Urinary bladder (tissue), 4 donors: Measurements from ENCODE around the gene NHS. TPM values are rescaled to one million over a fixed set of nuclear protein-coding genes. Genes with fewer than 3 reads are reported as not detected.
A peak's percentile ranks its signal among the peaks of the same experiment; 100 is the strongest.

Experiments
- DNase-seq: peaks from one replicate; pipeline ENCODE4 v3.0.0-alpha.2; 2015; ENCODE audit errors: extremely low spot score
- H3K27ac ChIP-seq: one replicate; pipeline ENCODE4 v1.5.1; 2013; ENCODE audit warnings: low read depth, mild to moderate bottlenecking, moderate library complexity
- H3K36me3 ChIP-seq: one replicate; pipeline ENCODE4 v1.6.1; 2013; ENCODE audit warnings: mild to moderate bottlenecking, moderate library complexity; ENCODE audit not compliant: insufficient read depth
- H3K4me1 ChIP-seq: one replicate; pipeline ENCODE4 v1.6.1; 2013; ENCODE audit warnings: mild to moderate bottlenecking, moderate library complexity; ENCODE audit not compliant: insufficient read depth
- H3K4me3 ChIP-seq: one replicate; pipeline ENCODE4 v1.5.1; 2013; ENCODE audit warnings: low read depth, low read length
- WGBS: extraction: QIAGEN DNeasy Blood & Tissue Kit; methylation state at CpG from one replicate; pipeline ENCODE4 v1.1.7; 2013; 5-methylcytosine and 5-hydroxymethylcytosine counted together
- polyA plus RNA-seq: library from polyadenylated mRNA; stranded (reverse); fragments of 200-250 nt; gene quantifications from one replicate; pipeline ENCODE4 v1.2.3, GENCODE V29; 2013
- total RNA-seq: library from RNA; depleted of rRNA; stranded (reverse); fragments of >200 nt; gene quantifications from one replicate; pipeline ENCODE4 v1.2.3, GENCODE V29; 2014
- donor health status: healthy with polysubstance abuse.
- donor health status: healthy.

Gene NHS
- total and polyA plus RNA-seq, 2 donors = 4.2 to 7.8 TPM

DNA sequence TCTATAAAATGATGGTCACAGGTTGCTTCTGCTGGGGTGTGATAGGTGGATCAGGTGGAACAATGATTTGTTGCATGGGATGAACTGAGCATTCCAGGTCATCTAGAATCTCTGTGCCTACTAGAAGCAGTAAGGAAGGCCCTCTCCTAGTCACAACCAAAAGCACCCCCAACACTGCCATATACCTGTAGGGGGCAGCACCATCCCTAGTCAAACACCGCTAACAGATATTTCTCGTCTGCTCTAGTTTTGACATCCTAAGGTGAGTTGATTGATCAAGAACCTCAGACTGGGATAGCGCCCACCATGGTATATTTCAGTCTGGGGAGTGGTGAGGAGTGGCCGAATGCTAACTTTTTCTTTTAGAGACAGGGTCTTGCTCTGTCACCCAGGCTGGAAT is 160.2 kb downstream of the NHS start:
- no peak for DNase-seq
- no peak overlapping the region for H3K4me3 ChIP-seq
- no peaks in the 10 kb centered on the region for H3K4me1 ChIP-seq
- WGBS = 93% methylated on average over 4 of the region's 4 CpGs
- H3K36me3 ChIP-seq = no peaks in the 10 kb centered on the region
- H3K27ac ChIP-seq = no peak overlapping the region

DNA sequence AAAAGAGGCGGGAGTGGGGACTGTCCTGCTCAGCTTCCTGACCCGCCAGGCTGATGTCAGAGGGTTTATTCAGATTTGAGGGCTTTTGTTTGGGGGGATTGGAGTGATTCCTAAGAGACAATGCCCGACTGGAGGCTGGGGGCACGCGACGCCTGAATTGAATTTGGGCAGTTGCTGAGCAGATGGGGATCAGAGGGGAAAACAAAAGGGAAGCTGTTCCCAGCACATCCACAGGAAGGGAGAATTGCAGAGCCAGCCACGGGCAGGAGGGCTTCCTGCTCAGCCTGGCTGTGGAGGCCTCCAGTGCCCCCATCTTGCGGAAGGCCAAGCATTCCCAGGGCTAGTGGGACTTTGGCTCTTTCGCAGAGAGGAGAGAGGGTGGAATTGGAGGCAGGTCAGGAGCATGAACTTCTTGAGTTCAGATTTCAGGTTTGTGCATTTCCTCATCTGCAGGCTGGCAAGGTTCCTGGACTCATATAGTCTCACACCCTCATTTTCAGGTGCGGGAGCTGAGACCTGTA is 162.8 kb downstream of the NHS start:
- Histone ChIP-seq H3K4me1 (no peaks in the 10 kb centered on the region), H3K4me3 (no peak overlapping the region), H3K36me3 (no peaks in the 10 kb centered on the region), H3K27ac (no peak overlapping the region)
- no peak for DNase-seq
- 88% methylated on average over 10 of the region's 10 CpGs for WGBS

DNA sequence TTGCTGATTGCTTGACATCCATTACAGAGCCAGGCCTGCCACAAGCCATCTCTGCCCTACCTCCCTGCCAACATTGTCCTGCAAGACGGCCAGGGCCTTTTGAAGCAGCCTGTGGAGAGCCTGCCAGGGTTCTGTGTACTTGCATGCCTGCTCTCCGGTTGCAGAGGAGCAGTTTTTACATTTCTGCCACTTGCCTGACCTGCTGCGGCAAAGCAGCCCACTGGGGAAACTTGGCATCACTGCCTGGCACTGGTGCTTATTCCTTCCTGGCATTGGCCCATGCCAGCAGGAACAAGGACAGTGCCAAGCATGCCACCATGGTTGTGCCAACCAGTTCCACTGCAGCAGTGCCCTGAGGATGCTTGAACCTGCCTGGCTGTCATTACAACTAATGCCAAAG is 167.1 kb downstream of the NHS start:
- Histone ChIP-seq H3K4me1 (no peaks in the 10 kb centered on the region), H3K36me3 (no peaks in the 10 kb centered on the region), H3K27ac (no peak overlapping the region), H3K4me3 (no peak overlapping the region)
- WGBS = 70% methylated on average over 3 of the region's 3 CpGs
- DNase-seq = no peak

DNA sequence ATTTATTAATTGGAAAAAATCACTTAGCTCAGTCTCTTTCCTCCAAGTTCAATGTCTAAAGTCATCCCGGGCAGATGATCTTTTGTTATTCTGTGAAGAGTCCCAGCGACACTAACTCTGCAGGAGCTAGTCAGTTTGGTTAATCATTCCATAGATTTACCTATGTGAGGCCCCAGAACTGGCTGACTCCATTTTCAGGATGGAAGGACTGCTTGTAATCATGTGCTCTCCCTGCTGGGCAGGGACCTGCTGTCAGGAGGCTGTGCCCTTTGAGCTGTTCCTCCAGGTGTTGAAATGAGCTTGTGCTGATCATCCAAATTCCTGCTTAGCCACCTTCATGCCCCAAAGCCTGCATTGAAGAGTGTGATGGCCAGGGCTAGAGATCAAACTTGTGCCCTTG is 169.8 kb downstream of the NHS start:
- no peaks in the 10 kb centered on the region for H3K36me3 ChIP-seq
- H3K4me3 ChIP-seq = no peak overlapping the region
- no peak overlapping the region for H3K27ac ChIP-seq
- H3K4me1 ChIP-seq = no peaks in the 10 kb centered on the region
- WGBS = 96% methylated on average over 2 of the region's 2 CpGs
- DNase-seq = no peak

DNA sequence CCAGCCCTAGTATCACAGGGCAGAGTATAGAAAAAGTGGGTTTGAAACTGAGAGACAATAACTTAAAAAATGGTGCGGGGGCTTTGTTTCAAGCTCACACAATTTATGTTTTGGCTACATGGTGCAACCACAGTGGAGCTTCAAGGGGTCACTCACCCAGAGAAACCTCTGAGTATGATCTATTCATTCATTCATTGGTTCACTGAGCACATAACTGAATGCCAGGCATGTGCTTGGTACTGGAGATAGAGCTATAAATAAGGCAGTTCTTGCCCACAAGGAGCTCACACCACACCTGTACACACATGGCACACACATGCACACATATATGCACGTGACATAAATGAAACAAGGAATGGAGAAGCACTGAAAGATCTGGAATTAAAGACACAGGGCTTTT is 171.4 kb downstream of the NHS start:
- WGBS = 96% methylated on average over 2 of the region's 2 CpGs
- no peak for DNase-seq
- H3K36me3 ChIP-seq = no peaks in the 10 kb centered on the region
- no peak overlapping the region for H3K27ac ChIP-seq
- no peaks in the 10 kb centered on the region for H3K4me1 ChIP-seq
- no peak overlapping the region for H3K4me3 ChIP-seq

DNA sequence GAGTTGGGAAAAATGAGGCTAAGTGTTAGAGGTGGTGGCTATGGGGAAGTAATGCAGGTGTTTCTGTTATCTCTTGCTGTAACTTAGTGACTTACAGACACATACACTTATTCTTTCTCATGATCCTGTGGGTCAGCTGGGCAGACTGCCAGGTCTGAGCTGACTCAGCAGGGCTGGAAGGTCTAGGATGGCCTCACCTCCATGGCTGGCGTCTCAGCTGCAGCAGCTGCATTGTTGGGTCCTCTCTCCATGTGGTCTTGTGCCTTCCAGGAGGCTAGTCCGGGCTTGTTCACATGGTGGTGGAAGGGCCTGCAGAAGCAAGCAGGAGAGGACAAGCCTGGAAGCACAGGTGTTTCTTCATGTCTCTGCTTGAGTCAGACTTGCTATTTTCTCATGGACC is 172.7 kb downstream of the NHS start:
- no peak overlapping the region for H3K27ac ChIP-seq
- 63% methylated on average over 2 of the region's 2 CpGs for WGBS
- H3K36me3 ChIP-seq = no peaks in the 10 kb centered on the region
- no peak overlapping the region for H3K4me3 ChIP-seq
- DNase-seq = no peak
- no peaks in the 10 kb centered on the region for H3K4me1 ChIP-seq

DNA sequence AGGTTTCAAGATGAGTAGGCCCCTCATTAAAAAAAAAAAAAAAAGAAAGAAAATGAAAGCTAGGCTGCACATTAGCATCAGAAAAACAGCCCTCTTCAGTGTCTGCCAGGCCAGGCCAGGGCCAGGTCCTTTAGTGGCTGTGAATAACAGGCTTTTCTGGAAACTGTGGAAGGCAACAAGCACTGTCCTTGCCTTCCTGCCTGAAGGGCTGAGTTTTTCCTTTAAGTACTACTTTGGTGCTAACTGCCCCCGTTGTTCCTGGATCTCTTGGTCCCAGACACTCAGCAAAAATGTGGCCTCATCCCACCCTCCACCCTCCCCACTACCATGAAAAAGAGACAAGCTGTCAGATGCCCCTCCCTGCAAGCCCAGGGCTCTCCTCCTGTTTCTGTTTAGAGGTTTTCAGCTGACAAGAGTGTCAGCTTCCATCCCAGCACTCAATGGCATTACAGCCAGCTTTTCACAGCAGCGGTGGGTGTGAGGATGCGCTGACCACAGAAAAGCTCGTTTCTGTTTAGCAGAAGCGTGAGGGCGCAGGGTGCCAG is 174.2 kb downstream of the NHS start:
- no peaks in the 10 kb centered on the region for H3K4me1 ChIP-seq
- no peak overlapping the region for H3K4me3 ChIP-seq
- 82% methylated on average over 6 of the region's 6 CpGs for WGBS
- no peaks in the 10 kb centered on the region for H3K36me3 ChIP-seq
- no peak overlapping the region for H3K27ac ChIP-seq
- no peak for DNase-seq

DNA sequence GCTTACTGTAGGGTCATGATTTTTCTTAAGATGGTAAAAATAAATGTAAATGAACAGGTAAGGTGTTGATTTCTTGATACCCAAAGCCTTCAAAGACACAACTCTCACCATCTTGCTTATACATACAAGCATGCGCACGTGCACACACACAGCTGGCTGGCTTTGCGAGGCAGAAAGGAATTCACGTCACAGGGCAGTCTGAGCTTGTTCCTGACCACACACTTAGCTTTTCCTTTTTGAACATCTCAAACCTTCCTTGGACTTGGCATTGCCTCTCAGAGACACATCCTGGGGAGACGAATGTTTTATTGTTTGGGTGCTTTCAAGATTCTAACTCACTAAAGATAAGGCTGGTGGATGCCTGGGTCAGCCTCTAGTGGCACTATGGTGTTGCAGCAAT is 175.0 kb downstream of the NHS start:
- Histone ChIP-seq H3K27ac (no peak overlapping the region), H3K4me1 (no peaks in the 10 kb centered on the region), H3K36me3 (no peaks in the 10 kb centered on the region), H3K4me3 (no peak overlapping the region)
- WGBS = 83% methylated on average over 5 of the region's 5 CpGs
- DNase-seq = no peak

DNA sequence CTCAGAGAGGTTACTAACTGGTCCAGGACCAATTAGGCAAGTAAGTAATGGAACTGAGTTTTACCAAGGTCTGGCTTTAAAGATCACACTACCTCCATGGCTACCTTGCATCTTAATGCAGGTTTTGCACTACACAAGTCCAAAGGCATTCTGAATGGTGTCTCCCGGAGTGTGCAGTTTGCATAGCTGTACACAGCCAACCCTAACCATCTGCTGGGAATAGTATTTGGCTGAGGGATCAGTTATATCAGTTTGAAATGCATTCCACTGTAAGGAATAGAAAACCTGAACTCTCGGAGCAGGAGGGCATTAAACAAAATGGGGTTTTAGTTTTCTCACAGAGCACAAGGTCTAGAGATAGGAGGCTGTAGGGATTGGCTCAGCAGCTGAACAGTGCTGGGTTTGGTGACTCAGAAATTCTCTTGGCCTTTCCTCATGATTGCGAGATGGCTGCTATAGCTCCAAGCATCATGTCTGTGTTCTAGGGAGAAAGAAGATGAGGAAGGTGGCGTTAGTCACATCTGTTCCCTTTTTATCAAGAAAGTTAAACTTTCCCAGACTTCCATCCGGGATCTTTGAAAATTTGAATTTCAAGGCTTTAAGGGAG is 177.1 kb downstream of the NHS start:
- Histone ChIP-seq H3K4me3 (no peak overlapping the region), H3K27ac (no peak overlapping the region), H3K4me1 (no peaks in the 10 kb centered on the region), H3K36me3 (no peaks in the 10 kb centered on the region)
- no peak for DNase-seq
- 89% methylated on average over 5 of the region's 5 CpGs for WGBS

DNA sequence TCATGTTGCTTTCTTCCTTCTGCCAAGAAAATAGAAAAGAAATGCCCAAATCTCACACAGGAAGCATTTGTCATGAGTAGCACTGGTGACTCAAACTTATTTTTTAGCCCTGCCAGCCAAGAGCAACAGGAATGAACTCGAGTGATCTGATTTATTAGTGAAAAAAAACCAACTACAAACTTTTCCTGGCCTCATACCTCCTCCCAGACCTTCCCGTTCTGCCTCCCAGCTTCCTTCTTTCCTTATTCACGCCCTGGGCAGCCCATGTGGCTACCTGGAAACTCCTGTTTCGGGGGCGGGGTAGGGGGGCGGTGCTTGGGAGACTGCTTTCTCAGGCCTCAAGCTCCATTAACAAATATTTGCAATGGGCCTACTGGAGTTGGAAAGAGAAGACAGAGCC is 178.5 kb downstream of the NHS start:
- Histone ChIP-seq H3K36me3 (no peaks in the 10 kb centered on the region), H3K4me1 (no peaks in the 10 kb centered on the region), H3K4me3 (no peak overlapping the region), H3K27ac (no peak overlapping the region)
- WGBS = 73% methylated on average over 6 of the region's 6 CpGs
- DNase-seq = no peak

DNA sequence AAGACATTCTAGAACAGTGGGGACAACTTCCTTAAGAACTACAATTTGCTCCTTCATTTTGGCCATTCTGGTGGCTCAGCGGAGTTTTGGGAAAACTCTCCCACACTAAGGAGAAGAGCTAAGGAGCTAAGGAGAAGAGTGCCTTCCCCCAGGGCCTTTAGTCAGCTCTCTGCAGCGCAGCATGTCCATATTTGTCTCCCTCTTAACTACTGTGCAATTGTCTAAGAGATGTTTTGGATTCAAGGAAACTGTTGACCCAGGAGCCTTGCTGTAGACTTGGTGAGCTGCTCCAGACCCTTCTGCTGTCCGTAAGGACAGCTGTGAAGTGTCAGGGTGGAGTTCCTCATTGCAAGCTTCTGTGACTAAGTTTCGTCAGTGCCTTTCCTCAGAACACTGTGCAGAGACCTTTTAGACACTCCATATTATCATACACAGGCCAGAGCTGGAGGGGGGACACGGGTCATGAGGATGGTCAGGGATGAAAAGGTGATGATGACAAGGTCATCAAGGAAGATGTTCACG is 179.0 kb downstream of the NHS start:
- Histone ChIP-seq H3K36me3 (no peaks in the 10 kb centered on the region), H3K27ac (no peak overlapping the region), H3K4me3 (no peak overlapping the region), H3K4me1 (no peaks in the 10 kb centered on the region)
- WGBS = 52% methylated on average over 6 of the region's 6 CpGs
- no peak for DNase-seq

DNA sequence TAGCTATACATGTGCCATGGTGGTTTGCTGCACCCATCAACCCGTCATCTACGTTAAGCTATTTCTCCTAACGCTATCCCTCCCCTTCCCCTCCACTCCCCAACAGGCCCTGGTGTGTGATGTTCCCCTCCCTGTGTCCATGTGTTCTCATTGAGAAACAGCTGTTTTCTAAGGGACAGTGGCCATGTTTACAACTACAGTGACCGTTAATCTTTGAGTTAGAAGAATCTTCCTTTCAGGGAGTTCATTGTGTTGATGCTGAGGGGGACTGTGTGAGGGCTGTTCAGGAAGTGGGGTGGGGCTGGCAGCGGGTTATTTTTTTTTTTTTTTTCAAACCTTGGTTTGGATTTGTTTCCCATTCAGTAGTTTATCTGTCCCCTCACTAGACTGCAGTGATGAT is 179.9 kb downstream of the NHS start:
- H3K4me1 ChIP-seq = no peaks in the 10 kb centered on the region
- H3K27ac ChIP-seq = no peak overlapping the region
- DNase-seq = no peak
- 58% methylated on average over 5 of the region's 5 CpGs for WGBS
- no peak overlapping the region for H3K4me3 ChIP-seq
- H3K36me3 ChIP-seq = no peaks in the 10 kb centered on the region

DNA sequence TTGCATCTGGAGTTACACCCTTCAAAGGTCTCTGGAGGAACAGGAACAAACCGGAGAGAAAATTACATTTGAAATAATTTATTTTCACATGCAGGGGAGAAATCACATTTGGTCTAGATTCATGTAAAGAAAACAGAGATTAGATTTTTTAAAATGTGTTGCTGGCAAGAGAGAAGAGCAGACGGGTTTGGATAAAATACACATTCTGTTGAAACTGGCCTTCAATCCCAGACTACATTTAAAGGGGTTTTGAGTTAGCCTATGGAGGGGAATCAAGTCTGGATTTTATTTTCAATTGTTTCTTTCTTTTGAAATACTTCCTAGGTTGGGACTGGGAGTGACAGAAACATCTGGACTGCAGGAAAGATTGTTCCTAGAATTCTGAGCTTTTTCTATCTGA is 180.8 kb downstream of the NHS start:
- no peak for DNase-seq

DNA sequence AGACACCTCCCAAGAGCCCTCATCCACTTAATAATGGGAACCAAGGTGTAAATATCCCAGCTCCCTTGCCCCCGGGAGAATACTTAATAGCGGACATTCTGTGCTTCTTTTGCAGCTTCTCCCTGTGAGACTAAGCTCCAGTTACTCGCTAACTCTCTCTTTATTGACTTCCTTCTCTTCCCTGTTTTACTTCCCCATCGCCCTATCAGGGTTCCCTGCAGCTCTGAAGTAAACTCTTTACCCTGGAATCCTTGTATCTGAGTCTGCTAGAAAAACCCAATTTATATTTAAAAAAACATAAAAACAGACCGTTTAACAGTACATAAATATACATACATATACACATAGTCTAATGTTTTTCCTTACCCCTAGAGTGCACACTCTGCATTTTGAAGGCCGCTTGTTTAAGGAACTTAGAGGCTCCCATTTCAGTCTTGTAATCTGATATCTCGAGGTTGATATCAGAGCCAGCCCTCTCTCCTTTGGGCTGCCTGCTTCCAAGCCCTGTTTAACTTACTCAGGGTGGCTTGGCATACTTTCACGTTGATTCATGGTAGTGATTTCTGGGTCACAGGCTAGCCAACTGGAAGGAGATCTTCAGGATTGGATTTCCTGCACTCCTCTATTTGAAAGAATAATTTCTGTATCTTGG is 184.9 kb downstream of the NHS start:
- H3K4me1 ChIP-seq = no peaks in the 10 kb centered on the region
- WGBS = 24% methylated on average over 8 of the region's 8 CpGs
- H3K4me3 ChIP-seq = no peak overlapping the region
- DNase-seq = no peak
- H3K27ac ChIP-seq = peak overlapping the region; percentile 23
- no peaks in the 10 kb centered on the region for H3K36me3 ChIP-seq

More for the DNA sequence above, 180.8 kb downstream of the NHS start:
- whole genome bisulfite sequencing = 42% methylated on average over 2 of the region's 2 CpGs
- Histone ChIP-seq H3K4me1 (no peaks in the 10 kb centered on the region), H3K27ac (no peak overlapping the region), H3K36me3 (no peaks in the 10 kb centered on the region), H3K4me3 (no peak overlapping the region)
